GM04503 (cell line): ENCODE results near the gene DKC1.
A peak's percentile ranks its signal among the peaks of the same experiment; 100 is the strongest.

Experiments
- DNase-seq: peaks from one replicate; pipeline ENCODE4 v3.0.0-alpha.2; 2012; ENCODE audit warnings: low read depth

The DKC1 gene

DNA sequence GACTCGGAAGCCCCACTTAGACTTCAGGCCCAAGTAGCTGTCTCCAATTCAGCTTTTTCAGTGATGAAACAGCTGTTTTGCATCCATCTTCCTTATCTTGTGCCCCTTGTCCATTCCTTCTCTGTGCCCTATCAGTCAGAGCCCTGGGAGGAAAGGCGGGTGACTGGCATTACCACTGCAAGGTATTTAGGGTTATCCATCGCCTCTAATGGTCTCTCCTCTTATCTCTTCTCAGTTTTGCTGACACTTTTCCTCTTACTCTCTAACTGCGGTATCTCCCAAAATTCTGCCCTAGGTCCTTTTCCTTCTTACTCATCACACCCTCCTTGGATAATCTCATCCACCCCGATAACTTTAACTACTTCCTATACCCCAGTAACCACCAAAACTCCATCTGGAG lies 25.5 kb upstream of the DKC1 start:
- DNase-seq: no peak

DNA sequence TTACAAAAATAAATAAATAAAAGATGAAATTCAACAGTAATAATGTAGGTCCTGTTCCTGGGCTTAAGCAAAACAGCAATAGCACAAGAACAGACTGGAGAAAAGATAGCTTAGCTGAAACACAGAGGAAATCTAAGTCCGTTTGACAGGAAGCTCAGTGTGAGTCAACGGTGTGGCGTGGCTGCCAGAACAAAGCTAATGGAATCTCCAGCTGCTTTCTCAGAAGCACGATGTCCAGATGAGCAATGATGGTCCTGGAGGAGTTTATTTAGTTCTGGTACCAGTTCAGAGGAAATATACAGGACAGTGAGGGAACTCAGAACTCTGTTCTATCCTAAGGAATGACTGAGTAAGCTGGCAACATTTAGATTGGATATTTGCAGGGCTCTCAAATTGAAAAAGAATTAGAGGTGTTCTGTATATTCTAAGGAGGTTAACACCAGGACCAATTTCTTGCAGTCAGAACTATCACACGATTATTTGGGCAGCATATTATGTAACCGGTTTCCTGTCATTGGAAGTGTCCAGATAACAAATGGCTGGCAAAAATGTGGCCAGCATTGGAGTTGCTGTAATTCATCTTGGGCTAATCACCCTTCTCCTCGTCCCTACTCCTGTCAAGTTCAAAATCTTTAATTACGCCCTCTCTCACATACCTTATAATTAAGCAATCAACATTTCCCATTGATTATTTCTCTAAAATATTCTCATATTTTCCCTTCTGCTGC lies 24.5 kb upstream of the DKC1 start:
- no peak for DNase-seq

DNA sequence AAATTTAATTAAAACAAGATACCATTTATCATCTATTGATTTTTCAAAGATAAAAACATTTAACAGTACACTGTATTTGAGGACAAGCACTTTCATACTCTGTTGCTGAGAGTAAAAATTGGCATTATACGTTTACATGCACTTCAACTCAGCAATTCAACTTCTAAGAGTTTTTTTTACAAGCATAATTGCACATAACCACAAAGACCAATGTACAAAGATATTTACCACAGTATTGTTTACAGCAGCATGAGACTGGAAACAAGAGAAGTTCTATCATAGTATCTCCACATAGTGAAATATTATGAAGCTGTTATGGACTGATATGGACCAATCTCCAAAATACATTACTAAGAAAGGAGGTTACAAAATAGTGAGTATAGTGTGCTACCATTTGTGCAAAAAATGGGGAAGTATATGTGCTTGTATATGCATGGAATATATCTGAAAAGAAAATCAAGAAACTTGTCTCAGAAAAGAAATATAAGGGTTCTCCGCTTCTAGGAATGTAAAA lies 22.7 kb upstream of the DKC1 start:
- no peak for DNase-seq

DNA sequence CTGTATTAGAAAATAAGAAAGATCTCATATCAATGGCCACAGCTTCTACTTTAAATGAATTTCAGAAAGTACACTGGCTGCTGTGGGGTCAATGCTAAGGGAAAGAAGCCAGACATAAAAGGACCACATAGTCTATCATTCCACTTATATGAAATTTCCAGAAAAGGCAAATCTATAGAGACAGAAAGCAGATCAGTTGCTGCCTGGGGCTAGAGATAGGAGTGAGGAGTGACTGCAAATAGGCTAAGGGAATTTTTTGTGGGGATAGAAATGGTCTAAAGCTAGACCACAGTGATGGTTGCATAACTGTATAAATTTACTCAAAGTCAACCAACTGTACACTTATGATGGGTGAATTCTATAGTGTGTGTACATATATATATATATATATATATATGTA lies 20.1 kb upstream of the DKC1 start:
- no peak for DNase-seq

DNA sequence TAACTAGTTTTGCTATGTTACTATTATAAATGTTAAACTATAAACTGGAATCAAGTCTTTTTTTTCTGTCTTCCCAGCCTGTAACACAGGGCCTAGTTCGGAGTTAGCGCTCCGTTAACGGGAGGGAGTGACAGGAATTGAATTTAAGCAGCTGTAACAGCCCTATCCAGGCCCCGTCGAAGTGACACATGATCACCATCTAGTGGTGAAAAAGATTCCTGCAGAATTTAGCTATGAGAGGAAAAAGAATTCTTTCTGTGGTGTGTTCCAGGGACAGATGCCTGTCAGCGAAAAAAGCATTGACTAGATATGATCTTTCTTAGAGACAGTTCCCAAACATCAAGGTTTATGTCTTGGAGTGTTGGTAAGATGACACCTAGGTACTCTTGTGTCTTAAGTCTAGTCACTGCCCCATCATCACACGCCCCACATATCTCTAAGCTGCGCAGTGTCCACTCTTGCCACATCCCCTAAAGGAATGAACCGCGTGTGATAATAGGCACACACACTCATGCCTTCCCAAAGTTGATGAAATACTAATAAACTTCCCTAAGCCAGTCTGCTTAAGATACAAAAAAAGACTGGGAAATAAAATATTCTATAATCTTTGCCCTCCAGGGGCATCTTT lies 13.8 kb upstream of the DKC1 start:
- DNase-seq: no peak

DNA sequence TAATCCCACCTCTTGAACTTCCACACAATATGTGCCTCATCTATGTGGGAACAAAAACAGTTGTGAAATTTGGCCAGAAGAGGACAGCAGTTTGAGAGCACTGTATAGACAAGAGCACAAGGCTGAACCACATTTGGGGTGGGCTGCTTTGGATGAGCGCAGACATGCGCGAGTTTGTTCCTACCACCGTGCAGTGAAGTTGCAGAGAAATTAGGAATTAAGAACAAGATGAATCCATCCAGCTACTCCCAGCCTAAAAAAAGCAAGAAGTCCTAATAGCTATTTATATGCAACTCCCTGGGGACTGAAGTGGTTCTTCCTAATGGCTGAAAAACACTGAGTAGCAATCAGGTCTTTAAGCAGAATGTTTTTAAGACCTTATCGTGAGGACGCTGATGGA lies 12.8 kb upstream of the DKC1 start:
- no peak for DNase-seq

DNA sequence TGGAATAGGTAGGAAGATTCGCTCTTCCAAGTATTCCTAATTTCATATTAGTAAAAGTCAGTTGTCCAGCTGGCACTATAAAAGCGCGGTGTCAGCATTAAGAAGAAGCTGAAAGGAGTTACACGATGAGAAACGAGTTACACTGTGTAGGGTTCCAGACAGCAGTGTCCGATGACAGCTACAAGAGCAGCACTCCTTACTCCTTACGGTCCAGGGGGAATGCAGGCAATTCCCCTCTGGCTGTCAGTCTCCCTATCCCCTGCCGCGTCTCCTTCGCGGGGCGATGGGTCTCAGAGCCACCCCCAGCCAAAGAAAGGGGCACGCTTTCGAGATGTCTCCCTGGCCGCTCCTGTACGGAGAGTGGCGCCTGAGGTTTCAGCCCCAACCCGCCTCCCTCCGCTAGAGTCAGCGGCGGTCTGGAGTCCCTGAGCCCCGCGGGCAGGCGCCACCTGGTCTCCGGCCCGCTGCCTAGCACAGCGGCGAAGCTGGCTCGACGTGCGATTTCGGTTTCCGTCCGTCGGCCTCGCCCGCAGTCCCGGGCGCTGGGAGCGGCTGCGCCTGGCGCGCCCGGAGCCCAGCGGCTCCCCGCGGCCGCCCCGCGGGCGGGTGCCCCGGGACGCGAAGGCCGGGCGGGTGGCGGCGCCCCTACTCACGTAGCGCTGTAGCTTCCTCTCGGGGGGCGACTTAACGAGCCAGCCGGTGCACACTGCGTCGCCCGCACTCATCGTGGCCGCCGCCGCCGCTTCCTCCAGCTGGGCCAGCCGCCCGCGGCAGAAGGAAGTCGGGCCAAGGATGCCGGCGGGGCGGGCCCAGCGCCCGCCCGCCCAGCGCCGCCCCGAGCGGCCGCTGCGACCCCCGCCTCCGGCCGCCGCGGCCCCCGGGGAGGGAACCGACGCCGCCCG lies 12.1 kb upstream of the DKC1 start, which contains the start of gene GAB3:
GAB3 (minus strand) TSS at position 777 of the 902 bp plus-strand sequence; CDS start at position 725, 52 bp downstream.
- DNase-seq: no peak

DNA sequence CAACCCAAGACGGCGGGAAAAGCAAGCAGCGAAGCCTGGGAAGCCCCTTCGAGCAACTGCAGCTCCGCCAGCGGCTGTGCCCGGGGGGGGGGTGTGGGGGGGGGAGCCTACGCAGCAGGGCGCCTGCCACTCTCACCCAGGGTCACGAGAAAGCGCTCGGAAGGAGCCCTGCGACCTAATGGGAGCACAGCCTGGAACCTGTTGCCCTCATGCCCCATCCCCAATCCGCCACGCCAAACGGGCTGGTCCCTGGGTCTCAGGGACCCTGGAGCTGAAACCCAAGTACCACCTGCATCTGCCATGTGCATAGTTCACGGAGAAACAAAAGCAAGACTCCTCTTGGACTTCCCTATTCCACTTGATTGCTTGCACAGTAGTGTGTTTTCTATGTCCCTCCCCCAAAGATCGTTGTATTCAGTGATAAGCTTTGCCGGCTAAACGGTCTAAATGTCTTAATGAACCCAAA lies 11.4 kb upstream of the DKC1 start:
- no peak for DNase-seq

DNA sequence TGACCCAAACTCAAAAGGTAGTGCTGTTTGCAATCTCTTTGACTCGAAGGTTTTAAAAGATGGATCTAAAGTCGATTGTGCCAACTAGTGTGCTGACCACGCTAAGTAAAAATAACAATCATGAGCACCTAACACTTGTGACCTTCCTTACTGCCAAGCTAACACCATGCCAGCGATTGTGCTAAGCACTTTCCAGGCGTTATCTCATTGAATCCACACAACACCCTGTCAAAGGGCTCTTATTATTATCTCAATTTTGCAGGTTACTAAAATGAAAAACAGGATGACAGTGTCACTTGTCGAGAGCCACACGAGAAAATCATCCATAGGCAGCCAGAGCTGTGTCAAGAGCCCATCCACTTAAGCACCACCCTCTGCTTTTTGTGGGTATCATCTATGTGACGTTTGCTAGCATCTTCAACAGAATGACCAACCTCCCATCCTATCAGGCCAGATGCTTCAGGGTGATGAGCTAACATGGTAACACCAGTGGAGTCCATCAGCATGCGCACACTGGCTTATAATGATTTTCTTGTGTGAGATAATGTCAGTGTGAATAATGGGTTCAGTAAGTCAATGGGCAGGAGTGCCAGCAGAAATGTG lies 10.9 kb upstream of the DKC1 start:
- DNase-seq: no peak

DNA sequence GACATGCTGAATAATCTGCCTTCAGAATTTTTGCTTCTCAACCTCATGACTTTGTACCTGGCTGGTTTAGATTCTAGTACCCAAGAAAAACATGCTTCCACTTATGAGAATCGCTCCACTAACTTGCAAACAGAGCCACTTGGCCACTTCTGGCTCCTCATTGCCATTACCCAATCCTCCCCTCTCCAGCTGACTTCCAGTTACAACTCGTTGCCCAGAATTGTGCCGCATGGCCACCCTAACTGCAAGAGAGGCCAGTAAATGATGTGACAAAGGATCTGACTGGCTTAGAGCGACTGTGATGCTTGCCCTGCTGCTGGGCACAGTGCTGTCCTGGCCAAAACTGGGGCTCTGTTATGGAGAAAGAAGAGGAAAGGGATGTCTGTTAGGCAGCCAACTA lies 4.0 kb upstream of the DKC1 start:
- no peak for DNase-seq

DNA sequence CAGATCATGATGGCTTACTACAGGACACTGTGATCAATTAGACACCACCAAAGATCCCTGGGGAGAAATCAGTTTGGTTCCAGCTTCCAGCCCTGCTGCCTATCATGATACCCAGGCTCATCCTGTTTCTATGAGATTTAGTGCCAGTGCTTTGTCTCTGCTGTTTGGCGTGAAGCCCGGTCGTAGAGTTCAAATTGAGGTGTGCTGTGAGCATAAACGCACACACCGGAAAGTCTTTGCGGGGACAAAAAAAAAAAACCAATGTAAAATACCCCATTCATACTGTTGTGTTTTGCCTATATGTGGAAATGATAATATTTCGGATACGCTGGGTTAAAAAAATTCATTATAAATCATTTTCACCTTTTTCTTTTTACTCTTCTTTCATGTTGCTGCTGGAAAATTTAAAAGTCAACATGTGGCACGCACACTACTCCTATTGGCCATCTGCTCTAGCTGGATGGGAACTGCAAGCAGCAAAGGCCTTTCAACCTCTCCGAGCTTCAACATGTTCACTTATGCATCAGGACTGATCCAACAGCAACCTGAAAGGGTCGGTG lies 607 bp upstream of the DKC1 start:
- no peak for DNase-seq

DNA sequence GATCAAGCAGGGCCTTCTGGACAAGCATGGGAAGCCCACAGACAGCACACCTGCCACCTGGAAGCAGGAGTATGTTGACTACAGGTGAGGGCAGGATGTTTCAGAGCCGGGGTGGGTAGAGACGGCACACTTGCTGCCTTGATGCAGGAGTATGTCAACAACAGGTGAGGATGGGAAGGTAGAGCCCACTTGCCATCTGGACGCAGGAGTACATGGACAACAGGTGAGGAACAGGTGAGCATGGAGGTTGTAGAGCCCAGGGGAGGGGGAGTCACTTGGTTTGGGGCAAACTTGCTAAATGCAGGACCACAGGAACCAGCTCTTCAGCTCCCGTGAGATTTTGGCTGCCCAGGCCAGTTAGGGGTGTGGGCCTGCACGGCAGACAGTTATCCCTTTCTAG lies 12.0 kb downstream of the DKC1 start:
- DNase-seq: no peak

DNA sequence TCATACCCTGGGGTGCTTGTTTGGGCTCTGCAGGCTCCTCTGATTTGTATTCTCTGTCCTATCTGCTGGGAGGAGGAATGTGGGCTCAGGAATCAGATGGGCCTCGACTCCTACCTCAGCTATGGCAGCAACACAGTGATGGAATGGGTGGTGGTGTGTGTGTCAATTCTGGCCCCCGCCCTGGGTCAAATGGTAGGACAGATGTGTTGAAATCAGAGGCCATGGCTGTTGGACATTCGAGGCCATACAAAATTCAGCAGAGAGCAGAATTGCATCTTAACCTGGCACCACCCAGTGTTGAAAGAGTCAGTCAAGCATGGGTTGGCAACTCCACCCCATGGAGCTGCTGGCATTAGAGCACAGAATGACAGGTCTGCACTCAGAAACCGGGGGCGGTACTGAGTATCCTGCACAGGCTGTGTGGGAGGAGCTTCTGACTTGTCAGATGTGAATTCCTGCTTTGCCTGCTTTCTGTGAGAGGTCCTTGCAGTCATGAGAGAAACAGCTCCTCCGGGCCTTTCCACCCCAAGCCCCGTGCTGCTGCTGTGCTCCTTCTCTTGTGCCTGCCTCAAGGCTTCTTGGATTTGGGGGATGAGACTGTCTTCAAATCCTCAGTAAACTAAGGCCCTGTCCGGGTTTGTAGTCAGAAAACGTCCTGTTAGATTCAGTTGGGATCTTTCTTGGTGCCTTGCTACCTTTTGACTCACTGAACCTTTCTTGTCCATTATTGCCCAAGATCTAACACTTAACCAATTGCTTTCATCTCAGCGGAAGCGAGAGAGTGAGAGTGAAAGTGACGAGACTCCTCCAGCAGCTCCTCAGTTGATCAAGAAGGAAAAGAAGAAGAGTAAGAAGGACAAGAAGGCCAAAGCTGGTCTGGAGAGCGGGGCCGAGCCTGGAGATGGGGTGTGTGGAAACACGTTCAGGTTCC lies 13.0 kb downstream of the DKC1 start:
- no peak for DNase-seq

DNA sequence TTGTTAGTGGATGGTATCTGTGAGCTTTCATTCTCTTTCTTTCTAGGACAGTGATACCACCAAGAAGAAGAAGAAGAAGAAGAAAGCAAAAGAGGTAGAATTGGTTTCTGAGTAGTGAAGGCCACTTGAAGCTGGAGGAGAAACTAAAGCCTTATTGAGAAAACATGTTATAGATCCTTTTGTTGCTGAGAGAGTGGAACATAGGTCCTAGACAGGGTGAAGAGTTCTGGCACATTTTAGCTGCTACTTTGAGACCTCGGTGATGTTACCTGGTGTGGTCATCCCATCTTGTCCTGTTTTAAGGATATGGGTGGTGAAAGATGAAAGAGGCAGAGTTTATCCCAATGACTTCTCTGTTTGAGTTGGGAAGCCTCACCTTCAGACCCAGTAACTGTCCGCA lies 14.1 kb downstream of the DKC1 start:
- DNase-seq: no peak

DNA sequence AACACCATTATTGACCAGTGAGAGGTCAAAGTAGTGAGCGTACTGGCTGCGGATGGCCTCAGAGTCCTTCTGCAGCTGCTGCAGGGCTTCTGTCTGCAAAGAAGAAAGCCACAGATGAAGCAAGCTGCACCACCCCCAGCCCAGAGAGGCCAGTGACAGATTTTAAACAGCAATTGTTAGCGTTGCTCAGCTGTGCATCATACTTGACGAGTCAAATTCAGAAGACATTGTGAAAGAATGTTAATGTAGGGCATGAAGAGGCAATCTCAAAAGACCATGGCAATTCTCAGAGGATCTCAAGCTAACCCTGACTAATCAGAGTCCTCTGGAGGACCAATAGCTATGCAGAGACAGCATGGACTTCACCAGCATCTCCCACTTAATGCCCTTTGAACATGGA lies 16.6 kb downstream of the DKC1 start:
- DNase-seq: peak; percentile 46

DNA sequence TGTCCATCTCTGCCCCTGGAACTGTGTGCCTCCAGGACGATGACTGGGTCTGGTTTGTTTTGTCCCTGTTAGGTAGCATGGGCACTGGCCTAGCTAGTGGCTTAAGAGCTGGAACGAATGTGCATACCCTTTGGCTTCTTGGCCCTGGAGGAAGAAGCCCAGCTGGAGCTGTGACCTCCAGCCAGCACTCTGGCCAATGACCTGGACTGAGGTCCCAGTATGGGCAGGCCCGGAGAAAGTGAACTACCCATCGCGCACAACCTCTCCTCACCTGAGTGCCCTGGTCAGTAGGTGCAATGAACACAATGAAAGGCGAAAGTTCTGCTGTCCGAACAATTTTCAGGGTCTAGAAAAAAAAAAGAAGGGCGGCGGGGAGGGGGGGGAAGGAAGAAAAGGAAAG lies 18.3 kb downstream of the DKC1 start:
- no peak for DNase-seq

DNA sequence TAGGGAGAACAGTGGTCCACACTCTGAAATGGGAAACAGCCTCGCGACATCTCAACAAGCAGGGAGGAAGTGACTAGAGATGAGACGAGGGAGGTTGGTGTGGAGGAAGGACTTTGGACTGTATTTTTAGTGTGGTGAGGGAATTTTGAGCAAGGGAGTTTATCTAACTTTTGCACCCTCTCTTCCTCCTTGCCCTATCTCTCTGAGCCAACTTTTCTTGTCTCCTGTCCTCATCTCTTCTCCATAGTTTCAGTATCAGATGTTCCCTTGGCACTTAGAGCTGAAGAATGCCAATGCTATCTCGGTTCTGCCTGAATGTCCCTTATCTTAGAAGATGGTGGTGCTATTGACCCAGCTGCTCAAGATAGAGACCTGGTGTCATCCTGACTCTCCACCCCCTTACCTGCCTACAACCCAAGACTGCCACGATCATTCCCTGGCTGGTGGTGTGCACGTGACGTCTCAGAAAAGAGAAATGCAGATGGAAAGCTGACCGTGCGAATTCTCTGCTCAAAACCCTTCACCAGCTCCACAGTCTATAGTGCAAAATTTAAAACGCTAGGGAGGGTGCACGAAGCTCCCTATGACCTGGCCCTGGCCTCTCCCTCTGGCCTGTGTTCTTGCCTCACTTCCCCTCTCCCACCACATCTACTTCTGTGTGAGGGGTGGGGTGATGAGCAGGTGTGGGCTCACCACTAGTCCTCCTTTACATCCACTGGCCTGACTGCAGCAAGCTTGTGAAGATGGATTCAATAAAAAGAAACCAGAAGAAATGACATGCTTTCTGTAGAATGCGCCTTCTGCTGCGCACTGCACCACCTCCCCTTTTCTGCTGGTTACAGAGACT lies 21.7 kb downstream of the DKC1 start:
- DNase-seq: no peak

DNA sequence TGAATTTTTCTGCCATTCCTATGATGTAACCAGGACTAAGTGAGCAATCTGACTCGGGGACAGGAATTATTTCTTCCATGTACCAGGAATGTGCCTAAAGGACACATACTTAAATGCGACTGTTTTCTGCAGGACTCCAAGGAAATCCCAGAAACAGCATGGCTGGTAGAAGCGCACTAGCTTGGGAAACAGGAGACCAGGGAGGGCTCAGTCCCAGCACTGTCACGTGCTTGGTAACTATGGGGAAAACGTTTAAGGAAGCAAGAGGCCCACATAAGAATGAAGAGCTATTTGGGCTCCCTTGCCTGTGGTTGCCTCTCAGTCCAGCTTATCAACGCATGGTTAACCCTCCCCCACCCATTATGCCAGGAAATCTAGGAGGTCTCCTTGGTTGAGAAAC lies 23.1 kb downstream of the DKC1 start:
- no peak for DNase-seq

DNA sequence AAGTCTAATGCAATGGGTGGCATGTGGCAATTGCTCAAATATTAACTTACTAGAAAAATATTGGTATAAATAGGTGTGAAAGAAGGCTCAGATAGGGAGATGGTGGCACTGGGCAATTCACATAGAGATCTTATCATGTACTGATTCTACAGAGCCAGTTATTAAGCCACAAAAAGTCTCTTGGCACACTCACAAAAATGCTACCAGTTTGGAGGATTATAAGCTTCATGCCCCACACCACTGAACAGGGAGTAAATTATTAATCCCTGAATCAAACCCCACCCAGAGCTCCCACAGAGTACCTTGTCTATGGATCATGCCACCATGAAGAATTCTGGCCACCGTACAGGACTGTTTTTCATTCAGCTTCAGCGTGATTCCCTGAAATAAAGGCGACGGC lies 28.8 kb downstream of the DKC1 start:
- no peak for DNase-seq

DNA sequence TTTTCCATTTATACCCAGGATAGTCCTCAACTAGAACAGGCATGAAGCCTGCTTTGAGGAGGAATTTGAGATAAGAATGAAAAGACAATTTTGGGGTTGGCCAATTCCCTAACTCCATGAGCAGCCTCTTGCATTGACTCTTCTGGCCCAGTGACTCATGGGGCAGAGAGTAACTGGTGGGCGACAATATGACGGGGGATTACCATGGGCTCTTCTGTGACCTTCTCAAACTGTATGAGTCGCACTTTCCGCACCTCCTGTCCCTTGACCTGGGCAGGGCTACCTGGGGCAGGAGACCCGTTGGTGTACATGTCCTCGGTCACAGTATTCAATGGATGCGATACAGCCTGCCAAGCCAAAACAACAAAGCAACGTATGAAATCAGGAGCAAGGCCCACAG lies 29.3 kb downstream of the DKC1 start:
- DNase-seq: no peak
